CD4-positive, CD25-positive, alpha-beta regulatory T cell (primary cell): Measurements from ENCODE around the gene CHST2. TPM values are rescaled to one million over a fixed set of nuclear protein-coding genes. Genes with fewer than 3 reads are reported as not detected.
A peak's percentile ranks its signal among the peaks of the same experiment; 100 is the strongest.

Source experiments
- ATAC-seq, 2 donors: fragments of 150-1000 bp; cut with Tn5 transposase; one replicate each; pipeline ENCODE4 v1.10.0; 2021; ENCODE audit warnings: low read depth in 2 of 2, moderate number of reproducible peaks in 2 of 2, moderate library complexity in 1 of 2
- DNase-seq, 3 donors: peaks; one replicate each; pipeline versions ENCODE4 v3.0.0 to v3.0.0-alpha.2; 2012 to 2022; ENCODE audit warnings: mixed read lengths in 1 of 3
- H3K27ac ChIP-seq: one replicate; pipeline ENCODE4 v1.7.0; 2013; ENCODE audit warnings: mild to moderate bottlenecking, low read length; ENCODE audit not compliant: insufficient read depth, poor library complexity, severe bottlenecking
- H3K27me3 ChIP-seq: one replicate; pipeline ENCODE4 v1.7.0; 2013; ENCODE audit warnings: low read length; ENCODE audit not compliant: control insufficient read depth, insufficient read depth
- H3K36me3 ChIP-seq: one replicate; pipeline ENCODE4 v1.7.0; 2013; ENCODE audit warnings: mild to moderate bottlenecking, low read length, moderate library complexity; ENCODE audit not compliant: control insufficient read depth, insufficient read depth
- H3K4me1 ChIP-seq: 2 replicates; pipeline ENCODE4 v1.7.0; 2013; ENCODE audit warnings: mild to moderate bottlenecking, low read length; ENCODE audit not compliant: insufficient read depth, control insufficient read depth, poor library complexity, severe bottlenecking
- H3K4me3 ChIP-seq: one replicate; pipeline ENCODE4 v1.7.0; 2013; ENCODE audit warnings: low read depth, mild to moderate bottlenecking, low read length, moderate library complexity
- H3K9me3 ChIP-seq, 2 experiments: 1 replicate in 1 of 2; 2 replicates in 1 of 2; pipeline ENCODE4 v1.7.0; 2013; ENCODE audit warnings: low read length in 2 of 2, mild to moderate bottlenecking in 1 of 2, moderate library complexity in 1 of 2; ENCODE audit not compliant: control insufficient read depth in 2 of 2
- H3K27ac Mint-ChIP-seq, 3 donors: one replicate each; pipeline ENCODE4 v1.8.0; 2020 to 2022; ENCODE audit warnings: mild to moderate bottlenecking in 3 of 3, mixed read lengths in 3 of 3, moderate library complexity in 2 of 3
- H3K27me3 Mint-ChIP-seq: one replicate; pipeline ENCODE4 v1.8.0; 2022; ENCODE audit warnings: mild to moderate bottlenecking, mixed read lengths
- H3K36me3 Mint-ChIP-seq: one replicate; pipeline ENCODE4 v1.8.0; 2020; ENCODE audit warnings: mixed read lengths
- H3K4me1 Mint-ChIP-seq, 4 donors: one replicate each; pipeline ENCODE4 v1.8.0; 2020 to 2022; ENCODE audit warnings: mixed read lengths in 4 of 4, mild to moderate bottlenecking in 1 of 4
- H3K4me3 Mint-ChIP-seq, 4 donors: one replicate each; pipeline ENCODE4 v1.8.0; 2020 to 2022; ENCODE audit warnings: mild to moderate bottlenecking in 4 of 4, mixed read lengths in 4 of 4, moderate library complexity in 3 of 4
- H3K9me3 Mint-ChIP-seq, 7 donors: one replicate each; pipeline ENCODE4 v1.8.0; 2020 to 2022; ENCODE audit warnings: mixed read lengths in 7 of 7, mild to moderate bottlenecking in 3 of 7, moderate library complexity in 2 of 7
- polyA plus RNA-seq, 4 donors: library from polyadenylated mRNA; unstranded; fragments of 300-500 nt; fragmentation: Illumina TruSeq; gene quantifications; one replicate each; pipeline ENCODE4 v1.2.3, GENCODE V29; 2021
- total RNA-seq: library from RNA; stranded (reverse); gene quantifications from one replicate; pipeline ENCODE4 v1.2.3, GENCODE V29; 2022

Gene CHST2
- total and polyA plus RNA-seq, 5 donors from 2014 or later, result 4.3 to 6.0 (median 4.9) TPM

DNA sequence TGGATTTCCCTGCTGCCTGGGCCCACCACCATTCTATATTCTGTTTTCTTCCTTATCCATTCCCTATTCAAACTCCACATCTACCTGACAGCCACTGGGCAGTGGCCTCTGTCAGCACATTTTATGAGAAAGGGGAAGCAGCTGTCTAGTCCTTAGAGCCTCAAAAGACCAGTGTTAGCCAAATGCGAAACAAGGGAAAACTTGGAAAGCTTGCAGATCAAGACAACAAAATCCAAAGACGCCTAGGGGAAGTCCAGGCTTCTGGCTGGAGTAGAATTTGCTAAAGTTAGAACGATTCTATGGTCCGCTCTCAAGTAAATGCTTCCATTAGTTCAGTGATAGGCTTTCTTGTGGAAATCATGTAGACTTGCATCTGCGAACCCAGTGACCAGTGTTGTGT is 39.4 kb upstream of the CHST2 start:
- H3K27me3 Mint-ChIP-seq, result no peaks in the 10 kb centered on the region
- no peak overlapping the region for H3K4me3 Mint-ChIP-seq
- H3K9me3 ChIP-seq, result no peaks in the 10 kb centered on the region
- H3K27me3 ChIP-seq, result no peaks in the 10 kb centered on the region
- peaks cover 0 to 19% (median 14%) of the 10 kb centered on the region in 4 donors for H3K4me1 Mint-ChIP-seq
- no peak overlapping the region for H3K4me3 ChIP-seq
- ATAC-seq (no peak), DNase-seq (no peak)
- no peaks in the 10 kb centered on the region for H3K36me3 Mint-ChIP-seq
- H3K36me3 ChIP-seq, result no peaks in the 10 kb centered on the region
- H3K4me1 ChIP-seq, result peaks cover 11% of the 10 kb centered on the region
- H3K27ac Mint-ChIP-seq, result no peak overlapping the region
- no peak overlapping the region for H3K27ac ChIP-seq
- H3K9me3 Mint-ChIP-seq, result peaks cover 0 to 3% (median 0%) of the 10 kb centered on the region in 7 donors

DNA sequence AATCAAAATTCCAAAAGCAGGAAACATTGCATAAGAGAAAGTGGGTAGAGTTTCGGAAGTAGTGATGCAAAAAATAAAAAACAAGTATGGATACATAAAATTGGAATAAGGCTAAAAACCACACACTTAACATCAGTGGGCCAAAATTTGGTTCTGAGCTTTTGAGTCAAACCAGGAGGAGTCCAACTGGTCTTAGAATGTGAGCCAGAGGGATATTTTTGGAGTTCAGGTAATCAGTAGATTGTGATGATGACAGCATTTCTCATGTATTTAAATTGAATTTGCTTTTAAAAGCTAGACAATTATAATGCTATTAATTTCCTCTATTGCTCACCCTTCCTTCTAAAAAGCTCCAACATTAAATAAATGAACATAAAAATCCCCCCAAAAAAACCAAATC is 38.2 kb upstream of the CHST2 start:
- H3K27ac ChIP-seq, result no peak overlapping the region

DNA sequence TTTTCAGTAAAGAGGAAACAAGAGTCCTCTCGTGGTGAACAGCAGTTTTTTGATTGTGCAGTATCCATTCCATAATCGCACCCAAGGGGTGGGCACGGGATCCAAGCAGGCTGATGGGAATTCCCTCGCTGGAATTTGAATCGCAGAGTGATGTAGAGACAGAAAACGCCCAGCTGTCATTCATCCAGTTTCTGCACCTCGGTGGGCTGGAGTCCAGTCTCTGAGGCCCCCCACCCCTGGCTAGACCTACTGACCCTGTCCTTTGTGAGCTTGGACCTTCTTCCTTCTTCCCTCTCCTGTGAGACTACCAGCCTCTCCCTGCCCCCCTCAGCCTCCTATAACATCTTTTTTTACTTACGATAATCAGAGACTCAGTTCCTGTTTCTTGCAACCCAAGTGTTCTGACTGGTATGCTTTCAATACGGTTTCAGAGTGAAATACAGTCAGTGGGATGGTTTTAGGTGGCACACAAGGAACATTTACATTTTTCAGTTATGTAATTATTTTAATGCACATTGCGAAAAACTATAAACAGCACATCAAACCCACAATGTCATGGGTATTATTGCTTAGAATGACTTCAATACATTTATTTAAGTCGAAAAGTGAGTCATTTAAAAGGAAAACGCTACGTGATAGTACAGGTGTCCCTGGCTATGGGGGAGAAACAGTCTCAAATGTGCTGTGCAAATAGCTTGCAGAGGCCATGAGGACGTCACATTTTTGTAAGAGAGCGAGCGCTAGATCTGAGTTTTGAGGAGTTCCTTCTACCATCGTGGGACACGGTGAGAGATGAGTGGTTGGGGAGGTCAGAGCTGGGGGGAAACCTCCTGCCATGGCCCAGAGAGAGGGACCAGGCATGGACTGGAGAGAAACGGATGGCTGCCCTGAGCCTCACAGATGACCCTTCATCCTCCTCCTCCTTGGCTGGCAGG is 37.5 kb upstream of the CHST2 start:
- Histone ChIP-seq H3K4me3 (peak overlapping the region; percentile 78), H3K36me3 (no peaks in the 10 kb centered on the region), H3K4me1 (peaks cover 11% of the 10 kb centered on the region), H3K27ac (no peak overlapping the region), H3K9me3 (no peaks in the 10 kb centered on the region), H3K27me3 (no peaks in the 10 kb centered on the region)
- Mint-ChIP-seq H3K27ac (peak overlapping the region; percentile 7 to 76 (median 70)), H3K9me3 (peaks cover 0 to 3% (median 0%) of the 10 kb centered on the region in 7 donors), H3K36me3 (no peaks in the 10 kb centered on the region), H3K4me3 (peak overlapping the region; percentile 16 to 75 (median 66)), H3K4me1 (peaks cover 0 to 19% (median 14%) of the 10 kb centered on the region in 4 donors), H3K27me3 (no peaks in the 10 kb centered on the region)
- DNase-seq, result peak in 2 of 3 donors; percentile 12 to 70
- ATAC-seq, result peak; percentile 81 to 86

More for the DNA sequence above, 38.2 kb upstream of the CHST2 start:
- Mint-ChIP-seq H3K4me1 (peaks cover 0 to 19% (median 14%) of the 10 kb centered on the region in 4 donors), H3K27me3 (no peaks in the 10 kb centered on the region), H3K9me3 (peaks cover 0 to 3% (median 0%) of the 10 kb centered on the region in 7 donors), H3K4me3 (peak overlapping the region in 3 of 4 donors; percentile 58 to 75 (median 74)), H3K36me3 (no peaks in the 10 kb centered on the region), H3K27ac (peak overlapping the region in 2 of 3 donors; percentile 5 to 76)
- Histone ChIP-seq H3K9me3 (no peaks in the 10 kb centered on the region), H3K4me1 (peaks cover 11% of the 10 kb centered on the region), H3K4me3 (no peak overlapping the region), H3K36me3 (no peaks in the 10 kb centered on the region), H3K27me3 (no peaks in the 10 kb centered on the region)
- DNase-seq, result no peak
- no peak for ATAC-seq

DNA sequence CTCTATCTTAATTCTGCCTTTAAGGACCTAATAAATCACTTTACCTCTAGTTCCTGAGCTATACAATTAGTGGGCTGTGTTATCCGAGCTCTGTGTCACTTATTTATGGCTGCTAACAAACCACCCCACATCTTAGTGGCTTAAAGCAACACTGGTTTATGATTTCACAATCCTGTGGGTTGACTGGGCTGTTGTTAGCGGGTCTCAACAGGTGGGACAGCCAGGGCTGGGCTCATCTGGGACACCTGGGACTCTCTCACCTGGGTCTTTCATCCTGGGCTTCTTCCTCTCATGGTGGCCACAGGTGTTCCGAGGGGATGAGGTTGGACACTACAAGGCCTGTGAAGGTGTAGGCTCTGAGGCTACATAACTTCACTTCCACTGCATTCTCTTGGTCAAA is 35.8 kb upstream of the CHST2 start:
- H3K9me3 ChIP-seq, result no peaks in the 10 kb centered on the region
- H3K4me3 ChIP-seq, result no peak overlapping the region
- Mint-ChIP-seq H3K9me3 (peaks cover 0 to 3% (median 0%) of the 10 kb centered on the region in 7 donors), H3K36me3 (no peaks in the 10 kb centered on the region), H3K27ac (peak overlapping the region in 1 of 3 donors; percentile 56), H3K4me1 (peaks cover 0 to 17% (median 14%) of the 10 kb centered on the region in 4 donors), H3K4me3 (peak overlapping the region in 1 of 4 donors; percentile 59), H3K27me3 (no peaks in the 10 kb centered on the region)
- DNase-seq, result no peak
- no peak for ATAC-seq
- no peaks in the 10 kb centered on the region for H3K27me3 ChIP-seq
- H3K27ac ChIP-seq, result no peak overlapping the region
- H3K4me1 ChIP-seq, result peaks cover 11% of the 10 kb centered on the region
- H3K36me3 ChIP-seq, result no peaks in the 10 kb centered on the region

DNA sequence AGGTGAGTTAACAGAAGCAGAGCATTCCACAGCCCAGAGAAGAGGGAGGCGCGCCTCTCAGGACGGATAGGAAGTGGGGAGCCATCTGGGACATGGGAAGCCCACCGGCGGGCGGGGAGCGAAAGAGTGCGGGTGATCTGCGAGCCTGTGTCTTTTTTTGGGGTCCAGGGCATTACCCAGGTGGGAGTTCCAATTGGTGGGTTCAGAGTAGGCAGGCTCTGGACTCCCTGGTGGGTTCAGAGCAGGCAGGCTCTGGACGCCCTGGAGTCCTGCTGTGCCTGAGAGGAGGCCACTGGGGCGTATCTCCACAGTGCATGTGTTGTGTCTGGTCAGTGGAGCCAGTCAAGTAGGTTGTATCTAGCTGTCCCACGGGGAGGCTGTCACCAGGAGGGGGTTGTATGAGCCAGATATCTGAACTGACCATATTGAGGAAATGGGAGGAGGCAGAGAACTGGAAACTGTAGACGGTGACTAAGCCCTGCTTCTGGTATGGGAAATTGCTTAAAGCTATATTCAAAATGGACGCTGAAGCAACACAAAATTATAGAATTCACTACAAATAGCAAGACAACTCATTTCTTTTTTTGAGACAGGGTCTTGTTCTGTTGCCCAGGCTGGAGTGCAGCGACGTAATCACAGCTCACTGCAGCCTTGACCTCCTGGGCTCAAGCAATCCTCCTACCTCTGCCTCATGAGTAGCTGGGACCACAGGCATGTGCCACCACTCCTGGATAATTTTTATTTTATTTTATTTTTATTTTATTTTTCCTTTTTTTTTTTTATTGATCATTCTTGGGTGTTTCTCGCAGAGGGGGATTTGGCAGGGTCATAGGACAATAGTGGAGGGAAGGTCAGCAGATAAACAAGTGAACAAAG is 34.5 kb upstream of the CHST2 start:
- H3K36me3 Mint-ChIP-seq, result no peaks in the 10 kb centered on the region
- ATAC-seq (no peak), DNase-seq (no peak)
- H3K4me3 Mint-ChIP-seq, result no peak overlapping the region
- peaks cover 0 to 3% (median 0%) of the 10 kb centered on the region in 7 donors for H3K9me3 Mint-ChIP-seq
- Histone ChIP-seq H3K4me1 (peaks cover 11% of the 10 kb centered on the region), H3K4me3 (no peak overlapping the region), H3K27me3 (no peaks in the 10 kb centered on the region), H3K9me3 (no peaks in the 10 kb centered on the region), H3K27ac (no peak overlapping the region), H3K36me3 (no peaks in the 10 kb centered on the region)
- no peaks in the 10 kb centered on the region for H3K27me3 Mint-ChIP-seq
- H3K27ac Mint-ChIP-seq, result peak overlapping the region in 1 of 3 donors; percentile 23
- peaks cover 0 to 17% (median 13%) of the 10 kb centered on the region in 4 donors for H3K4me1 Mint-ChIP-seq

DNA sequence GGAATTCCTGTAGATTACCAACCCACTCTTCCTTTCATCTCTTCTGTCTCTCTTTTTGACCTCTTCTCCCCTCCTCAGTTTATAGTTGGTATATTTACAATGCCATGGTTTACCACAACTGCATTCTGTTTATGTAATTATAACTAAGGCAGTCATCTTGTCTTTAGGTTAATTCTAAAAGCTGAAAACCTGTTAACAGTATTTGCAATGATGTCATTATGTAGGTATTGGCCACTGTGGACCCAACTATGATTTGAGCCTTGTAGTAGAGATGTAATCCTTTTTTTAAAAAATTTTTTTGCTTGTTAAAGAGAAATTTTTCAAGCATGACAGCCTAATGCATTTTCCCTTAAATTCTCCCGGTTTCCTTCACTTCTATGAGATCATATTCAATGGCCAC is 30.7 kb upstream of the CHST2 start:
- Mint-ChIP-seq H3K4me3 (no peak overlapping the region), H3K36me3 (no peaks in the 10 kb centered on the region), H3K4me1 (peaks cover 0 to 2% (median 0%) of the 10 kb centered on the region in 4 donors), H3K9me3 (no peaks in the 10 kb centered on the region), H3K27me3 (no peaks in the 10 kb centered on the region), H3K27ac (no peak overlapping the region)
- DNase-seq (no peak), ATAC-seq (no peak)
- no peaks in the 10 kb centered on the region for H3K4me1 ChIP-seq
- H3K27me3 ChIP-seq, result no peaks in the 10 kb centered on the region
- H3K9me3 ChIP-seq, result no peaks in the 10 kb centered on the region
- H3K36me3 ChIP-seq, result no peaks in the 10 kb centered on the region
- no peak overlapping the region for H3K4me3 ChIP-seq
- H3K27ac ChIP-seq, result no peak overlapping the region

DNA sequence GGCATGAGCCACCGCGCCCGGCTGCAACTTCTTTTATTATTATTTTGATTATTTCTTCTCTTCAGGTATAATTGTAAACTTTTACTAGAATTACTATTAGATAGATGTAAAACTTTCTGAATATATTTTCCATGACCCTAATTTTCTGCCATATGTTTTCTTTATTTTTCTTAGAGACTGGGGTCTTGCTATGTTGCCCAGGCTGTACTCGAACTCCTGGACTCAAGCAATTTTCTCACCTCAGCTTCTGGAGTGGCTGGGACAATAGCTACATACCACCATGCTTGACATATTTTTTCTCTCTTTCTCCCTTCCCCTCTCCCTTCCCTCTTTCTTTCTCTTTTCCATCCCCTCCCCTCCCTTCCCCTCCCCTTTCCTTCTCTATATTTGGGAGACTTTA is 29.6 kb upstream of the CHST2 start:
- no peaks in the 10 kb centered on the region for H3K27me3 ChIP-seq
- no peak overlapping the region for H3K4me3 ChIP-seq
- Mint-ChIP-seq H3K27me3 (no peaks in the 10 kb centered on the region), H3K27ac (no peak overlapping the region), H3K4me1 (peaks cover 0 to 2% (median 0%) of the 10 kb centered on the region in 4 donors), H3K36me3 (no peaks in the 10 kb centered on the region), H3K9me3 (no peaks in the 10 kb centered on the region), H3K4me3 (no peak overlapping the region)
- DNase-seq (no peak), ATAC-seq (no peak)
- H3K27ac ChIP-seq, result no peak overlapping the region
- H3K9me3 ChIP-seq, result no peaks in the 10 kb centered on the region
- H3K4me1 ChIP-seq, result no peaks in the 10 kb centered on the region
- no peaks in the 10 kb centered on the region for H3K36me3 ChIP-seq
